ENCODE results near the gene CHSY3. TPM values are rescaled to one million over a fixed set of nuclear protein-coding genes. Genes with fewer than 3 reads are reported as not detected.

CHSY3 gene
- total and polyA plus RNA-seq, 4 donors: 0.40 to 7.7 (median 2.1) TPM

- TF ChIP-seq CTCF (IDR thresholded peaks at IDR 0.05; ENCODE audit: low read depth, low read length, missing input control): no peak
- no peak for TF ChIP-seq ATF3 (IDR thresholded peaks at IDR 0.05)
- TF ChIP-seq GABPA (IDR thresholded peaks at IDR 0.05 in 1 of 2, conservative IDR thresholded peaks at IDR 0.05 in 1 of 2): no peak
- TF ChIP-seq HNF4A (conservative IDR thresholded peaks at IDR 0.05): no peak
- no peak for TF ChIP-seq HNF4G (IDR thresholded peaks at IDR 0.05)
- no peak for TF ChIP-seq FOXA2 (IDR thresholded peaks at IDR 0.05)
- no peak for TF ChIP-seq RAD21 (IDR thresholded peaks at IDR 0.05)
- no peak for TF ChIP-seq RXRA (IDR thresholded peaks at IDR 0.05)
- no peak for TF ChIP-seq YY1 (IDR thresholded peaks at IDR 0.05)
- TF ChIP-seq REST (IDR thresholded peaks at IDR 0.05): no peak
- TF ChIP-seq JUND (IDR thresholded peaks at IDR 0.05): no peak
- TF ChIP-seq TAF1 (conservative IDR thresholded peaks at IDR 0.05): no peak
- no peak for TF ChIP-seq FOXA1 (IDR thresholded peaks at IDR 0.05)
- TF ChIP-seq MAX (IDR thresholded peaks at IDR 0.05): no peak
- TF ChIP-seq ZBTB33 (IDR thresholded peaks at IDR 0.05): no peak
- no peak for TF ChIP-seq EGR1 (IDR thresholded peaks at IDR 0.05; ENCODE audit: low read depth in 2 of 2)
- TF ChIP-seq SP1 (IDR thresholded peaks at IDR 0.05): no peak
- TF ChIP-seq NR2F2 (IDR thresholded peaks at IDR 0.05): no peak
- Histone ChIP-seq H3K4me1 (ENCODE audit: control insufficient read depth in 4 of 4, insufficient read depth in 4 of 4, low read length in 3 of 4) (peaks cover 0 to 4% (median 0%) of the 10 kb centered on the region in 4 donors), H3K9ac (ENCODE audit: low read depth in 1 of 2, low read length in 2 of 2) (no peak overlapping the region), H3K27me3 (ENCODE audit: control insufficient read depth in 4 of 4, insufficient read depth in 4 of 4, low read length in 3 of 4) (no peaks in the 10 kb centered on the region), H3K4me3 (ENCODE audit: low read depth in 1 of 3, low read length in 3 of 3) (no peak overlapping the region), H3K36me3 (ENCODE audit: control insufficient read depth in 4 of 4, insufficient read depth in 3 of 4, low read depth in 1 of 4, low read length in 3 of 4) (no peaks in the 10 kb centered on the region), H3K27ac (ENCODE audit: low read depth in 1 of 2, low read length in 2 of 2) (no peak overlapping the region), H3K9me3 (ENCODE audit: control insufficient read depth in 4 of 4, low read length in 3 of 4) (no peaks in the 10 kb centered on the region)
- WGBS: 76% methylated on average over 2 of the region's 2 CpGs
- DNase-seq (ENCODE audit: low spot score): no peak
Observed at GRCh38 chr5:129966071-129966470, 61.8 kb downstream of the CHSY3 start.

Measured in liver (tissue), 9 donors.